Ovary (tissue), 9 donors: ENCODE measurements around the gene SEC23A. TPM values are rescaled to one million over a fixed set of nuclear protein-coding genes. Genes with fewer than 3 reads are reported as not detected.
"Not testable (repeated sequence)": the region's sequence is repeated elsewhere in the genome, so short reads cannot be mapped to it uniquely, and the experiment has no call there.

Source experiments
- DNase-seq, 5 donors: peaks; one replicate each; pipeline ENCODE4 v3.0.0-alpha.2; 2019 to 2020
- H3K27ac ChIP-seq, 2 donors: fragments of 200-600 bp; one replicate each; pipeline versions ENCODE4 v1.5.1 to v1.8.0; 2019 to 2022
- H3K27me3 ChIP-seq: fragments of 200-600 bp; one replicate; pipeline ENCODE4 v1.8.0; 2022
- H3K36me3 ChIP-seq: fragments of 200-600 bp; sonication (generic); one replicate; pipeline ENCODE4 v1.5.1; 2019
- H3K4me1 ChIP-seq: one replicate; pipeline ENCODE4 v1.8.1; 2013; ENCODE audit warnings: mild to moderate bottlenecking, moderate library complexity; ENCODE audit not compliant: insufficient read depth
- H3K4me3 ChIP-seq: fragments of 200-600 bp; sonication (generic); one replicate; pipeline ENCODE4 v1.5.1; 2017
- H3K9me3 ChIP-seq, 2 donors: fragments of 200-600 bp in 1 of 2; sonication (generic) in 1 of 2; one replicate each; pipeline versions ENCODE4 v1.5.1 to v1.8.1; 2013 to 2019; ENCODE audit warnings: mild to moderate bottlenecking in 1 of 2, moderate library complexity in 1 of 2
- EP300 ChIP-seq: sonication (generic); formaldehyde crosslinking; IDR thresholded peaks from one replicate; pipeline ENCODE4 v1.6.1; 2017; ENCODE audit warnings: antibody characterized with exemption
- POLR2A ChIP-seq: fragments of 450-650 bp; IDR thresholded peaks from one replicate; pipeline ENCODE4 v1.6.1; 2017; ENCODE audit warnings: antibody characterized with exemption, mild to moderate bottlenecking, moderate library complexity
- WGBS, 3 donors: extraction: QIAGEN DNeasy Blood & Tissue Kit in 1 of 3; methylation state at CpG; one replicate each; pipeline versions ENCODE4 v1.1.5 to v1.1.7; 2013 to 2017; 5-methylcytosine and 5-hydroxymethylcytosine counted together
- intact Hi-C, 4 donors: fragments of 100-400 bp; cut with DNase I; formaldehyde crosslinking; loops; one replicate each; pipeline versions ENCODE4 v1.11.0 to v1.15.1; 2022 to 2023
- polyA plus RNA-seq, 2 donors: library from polyadenylated mRNA; stranded (reverse); fragments of 200-250 nt in 1 of 2; fragments of 350-450 nt in 1 of 2; fragmentation: Illumina TruSeq in 1 of 2; extraction: RNeasy Lipid Tissue Mini Kit (QIAGEN cat#74804) in 1 of 2; gene quantifications; one replicate each; pipeline ENCODE4 v1.2.3, GENCODE V29; 2013 to 2014
- total RNA-seq, 7 donors: library from RNA; depleted of rRNA in 2 of 7; stranded (reverse); fragments of >200 nt in 2 of 7; fragmentation: NEBNext Ultra II Directional in 3 of 7; extraction: Animal tissue kit (Norgen Biotek cat#: 25700) in 3 of 7; gene quantifications; one replicate each; pipeline versions ENCODE4 v1.1.0 to v1.2.4, GENCODE V29; 2016 to 2023
- TF ChIP-seq, protein P1 (sequence below), 3 donors: fragments of 450-650 bp in 2 of 3; fragments of 200-600 bp in 1 of 3; IDR thresholded peaks; one replicate each; pipeline versions ENCODE4 v1.5.1 to v1.8.0; 2016 to 2022; ENCODE audit warnings: antibody characterized with exemption in 3 of 3, mild to moderate bottlenecking in 1 of 3
- donor health status: DM: no; HTN: no; CAD: no; lungs with moderate emphysema.
- donor health status: DM: no; HTN: no; CAD: no.
- donor health status: Bipolar disorder and iron deficiency.
- donor health status: DM: yes; HTN: yes; CAD: no.
- donor health status: DM: no; HTN: no; CAD: no.
- donor health status: DM: yes; HTN: yes; CAD: no.

SEC23A gene
- total and polyA plus RNA-seq, 9 donors: 28.5 to 93.2 (median 81.9) TPM

DNA sequence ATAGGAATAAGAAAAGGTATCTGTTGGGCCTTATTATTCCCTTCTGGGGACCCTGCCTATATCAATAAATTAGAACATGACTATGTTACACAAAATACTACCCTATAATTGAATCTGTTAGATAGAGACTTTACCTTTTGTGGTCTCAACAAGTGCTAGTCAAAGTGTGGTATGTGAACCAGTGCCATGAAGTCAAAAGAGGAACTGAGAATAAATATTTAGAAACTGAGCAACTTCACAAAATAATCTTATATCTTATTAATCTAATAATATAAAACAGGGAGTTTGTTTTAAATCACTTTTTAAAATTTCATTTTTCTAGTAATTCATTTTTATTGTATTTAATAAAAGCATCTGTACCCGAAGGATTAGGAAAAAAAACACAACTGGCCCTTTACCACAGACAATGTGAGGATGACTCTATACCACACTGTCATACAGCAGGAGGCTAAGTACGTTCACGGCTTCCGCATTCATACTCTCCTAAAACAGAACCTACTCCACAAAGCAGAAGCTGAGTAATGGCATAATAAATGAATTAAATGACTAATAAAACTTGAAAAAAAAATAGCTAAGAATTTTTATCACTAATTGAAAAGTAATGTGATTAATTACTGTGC, 42.1 kb downstream of the SEC23A start:
- Histone ChIP-seq H3K4me1 (no peaks in the 10 kb centered on the region), H3K9me3 (peaks cover 0 to 11% of the 10 kb centered on the region in 2 donors), H3K27ac (no peak overlapping the region), H3K4me3 (no peak overlapping the region), H3K27me3 (no peaks in the 10 kb centered on the region), H3K36me3 (no peaks in the 10 kb centered on the region)
- no peak for TF ChIP-seq POLR2A
- TF ChIP-seq EP300: no peak
- TF ChIP-seq, protein P1, sequence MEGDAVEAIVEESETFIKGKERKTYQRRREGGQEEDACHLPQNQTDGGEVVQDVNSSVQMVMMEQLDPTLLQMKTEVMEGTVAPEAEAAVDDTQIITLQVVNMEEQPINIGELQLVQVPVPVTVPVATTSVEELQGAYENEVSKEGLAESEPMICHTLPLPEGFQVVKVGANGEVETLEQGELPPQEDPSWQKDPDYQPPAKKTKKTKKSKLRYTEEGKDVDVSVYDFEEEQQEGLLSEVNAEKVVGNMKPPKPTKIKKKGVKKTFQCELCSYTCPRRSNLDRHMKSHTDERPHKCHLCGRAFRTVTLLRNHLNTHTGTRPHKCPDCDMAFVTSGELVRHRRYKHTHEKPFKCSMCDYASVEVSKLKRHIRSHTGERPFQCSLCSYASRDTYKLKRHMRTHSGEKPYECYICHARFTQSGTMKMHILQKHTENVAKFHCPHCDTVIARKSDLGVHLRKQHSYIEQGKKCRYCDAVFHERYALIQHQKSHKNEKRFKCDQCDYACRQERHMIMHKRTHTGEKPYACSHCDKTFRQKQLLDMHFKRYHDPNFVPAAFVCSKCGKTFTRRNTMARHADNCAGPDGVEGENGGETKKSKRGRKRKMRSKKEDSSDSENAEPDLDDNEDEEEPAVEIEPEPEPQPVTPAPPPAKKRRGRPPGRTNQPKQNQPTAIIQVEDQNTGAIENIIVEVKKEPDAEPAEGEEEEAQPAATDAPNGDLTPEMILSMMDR (IDR thresholded peaks at IDR 0.05): no peak
- intact Hi-C loops: no loop called here
- DNase-seq: no peak
- WGBS, 3 donors: 90 to 97% (median 97%) methylated on average over 4 of the region's 4 CpGs

DNA sequence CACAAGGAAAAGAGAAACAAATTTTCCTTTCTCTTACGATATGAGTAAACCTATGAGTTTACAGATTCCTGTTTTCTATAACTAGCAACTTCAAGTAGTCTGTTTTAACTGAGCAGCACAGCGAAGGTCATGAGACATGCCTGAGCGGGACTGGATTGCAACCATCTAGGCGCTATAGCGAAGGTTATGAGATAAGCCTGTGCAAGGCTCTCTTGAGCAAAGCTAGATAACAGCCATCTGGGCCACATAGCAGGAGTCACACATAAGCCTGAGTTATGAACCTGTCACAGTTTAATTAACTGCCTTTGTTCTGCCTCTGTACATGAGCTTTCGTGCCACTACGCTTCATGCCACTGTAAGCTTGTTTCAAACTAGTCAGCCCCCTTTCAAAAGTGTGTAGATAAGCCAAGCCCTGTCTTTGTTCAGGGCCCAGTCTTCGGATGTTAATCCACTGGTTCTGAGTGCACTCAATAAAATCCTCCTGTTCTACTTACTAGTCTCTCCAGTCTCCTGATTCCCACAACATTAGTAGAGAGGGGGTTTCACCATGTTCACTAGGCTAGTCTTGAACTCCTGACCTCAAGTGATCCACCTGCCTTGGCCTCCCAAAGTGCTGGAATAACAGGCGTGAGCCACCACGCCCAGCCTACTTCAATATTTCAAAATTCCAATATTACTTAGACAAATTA, 47.1 kb downstream of the SEC23A start:
- DNase-seq: no peak
- Histone ChIP-seq H3K4me1 (no peaks in the 10 kb centered on the region), H3K27ac (no peak overlapping the region), H3K27me3 (no peaks in the 10 kb centered on the region), H3K9me3 (peaks cover 0 to 15% of the 10 kb centered on the region in 2 donors), H3K4me3 (no peak overlapping the region), H3K36me3 (no peaks in the 10 kb centered on the region)
- intact Hi-C loops: no loop called here
- TF ChIP-seq, protein P1 (IDR thresholded peaks at IDR 0.05): no peak
- TF ChIP-seq EP300: no peak
- TF ChIP-seq POLR2A: no peak
- WGBS, 3 donors: 86 to 88% (median 88%) methylated on average over 10 of the region's 10 CpGs

DNA sequence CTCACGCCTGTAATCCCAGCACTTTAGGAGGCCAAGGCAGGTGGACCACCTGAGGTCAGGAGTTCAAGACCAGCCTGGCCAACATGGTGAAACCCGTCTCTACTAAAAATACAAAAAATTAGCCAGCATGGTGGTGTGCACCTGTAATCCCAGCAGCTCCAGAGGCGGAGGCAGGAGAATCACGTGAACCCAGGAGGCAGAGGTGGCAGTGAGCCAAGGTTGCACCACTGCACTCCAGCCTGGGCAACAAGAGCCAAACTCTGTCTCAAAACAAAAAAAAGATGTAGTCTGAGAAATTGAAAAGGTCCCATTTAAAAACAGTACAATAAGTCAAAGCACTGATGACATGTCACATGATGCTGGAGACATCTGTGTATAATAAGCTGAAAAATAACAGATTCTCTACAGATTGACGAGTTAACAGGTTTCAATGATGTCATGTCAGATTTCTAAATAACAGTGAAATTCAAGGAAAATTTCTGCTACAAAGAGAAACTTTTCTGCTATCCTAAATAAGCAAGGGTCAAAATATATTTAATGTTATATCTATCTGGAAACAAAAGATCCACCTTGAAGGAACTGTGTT, 50.1 kb downstream of the SEC23A start:
- H3K4me1 ChIP-seq, H3K36me3 ChIP-seq: not testable (repeated sequence)
- WGBS, 3 donors: 82 to 90% (median 87%) methylated on average over 5 of the region's 5 CpGs

DNA sequence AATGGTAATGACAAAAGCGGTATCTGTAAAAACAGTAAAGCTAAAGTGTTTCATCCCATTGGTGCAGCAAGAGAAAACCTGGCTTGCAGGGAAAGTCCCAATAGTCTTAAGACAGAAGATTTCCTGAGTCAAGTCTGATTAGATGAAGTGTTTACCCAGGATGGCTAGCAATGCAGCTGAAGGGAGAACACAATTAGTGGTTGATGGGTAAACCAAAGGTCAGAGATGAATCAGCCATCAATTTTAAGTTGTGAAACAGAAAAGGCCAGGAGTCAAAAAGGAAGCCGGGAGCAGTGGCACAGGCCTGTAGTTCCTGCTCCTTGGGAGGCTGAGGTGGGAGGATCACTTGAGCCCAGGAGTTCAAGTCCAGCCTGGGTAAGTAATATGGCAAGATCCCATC, 52.6 kb downstream of the SEC23A start:
- Histone ChIP-seq H3K9me3 (no peaks in the 10 kb centered on the region), H3K36me3 (no peaks in the 10 kb centered on the region), H3K27me3 (no peaks in the 10 kb centered on the region), H3K27ac (no peak overlapping the region), H3K4me1 (no peaks in the 10 kb centered on the region), H3K4me3 (no peak overlapping the region)
- TF ChIP-seq, protein P1 (IDR thresholded peaks at IDR 0.05): no peak
- TF ChIP-seq EP300 (no peak), POLR2A (no peak)
- 80 to 85% (median 85%) methylated on average over 2 of the region's 2 CpGs for WGBS, 3 donors
- intact Hi-C loops: no loop called here
- no peak for DNase-seq

More for the DNA sequence above, 50.1 kb downstream of the SEC23A start:
- H3K9me3 ChIP-seq: peaks cover 0 to 15% of the 10 kb centered on the region in 2 donors
- H3K4me3 ChIP-seq, H3K27me3 ChIP-seq, intact Hi-C loops, DNase-seq, H3K27ac ChIP-seq: not testable (repeated sequence)

DNA sequence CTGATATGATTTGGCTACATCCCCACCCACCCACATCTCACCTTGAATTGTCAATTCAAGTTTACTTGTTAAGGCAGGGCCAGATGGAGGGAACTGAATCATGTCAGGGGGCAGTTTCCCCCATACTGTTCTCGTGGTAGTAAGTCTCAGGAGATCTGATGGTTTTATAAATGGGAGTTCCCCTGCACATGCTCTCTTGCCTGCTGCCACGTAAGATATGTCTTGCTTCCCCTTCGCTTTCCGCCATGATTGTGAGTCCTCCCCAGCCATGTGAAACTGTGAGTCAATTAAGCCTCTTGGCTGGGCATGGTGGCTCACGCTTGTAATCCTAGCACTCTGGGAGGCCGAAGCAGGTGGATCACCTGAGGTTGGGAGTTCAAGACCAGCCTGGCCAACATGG, 57.1 kb downstream of the SEC23A start:
- intact Hi-C loops: not testable (repeated sequence)

More for the DNA sequence above, 57.1 kb downstream of the SEC23A start:
- H3K9me3 ChIP-seq, DNase-seq, H3K27me3 ChIP-seq, H3K36me3 ChIP-seq, H3K27ac ChIP-seq, H3K4me3 ChIP-seq, H3K4me1 ChIP-seq: not testable (repeated sequence)
- WGBS, 3 donors: 95 to 98% (median 97%) methylated on average over 6 of the region's 6 CpGs
